SK-N-SH treated with all-trans-retinoic acid at 6 μM for 48 hours (cell line): ENCODE results near the gene COL24A1.

Experiments
- ATAC-seq: fragments of 200-7000 bp; cut with Tn5 transposase; 3 replicates; pipeline ENCODE4 v1.9.1; 2020; ENCODE audit warnings: mild to moderate bottlenecking, moderate library complexity
- ARNTL ChIP-seq: fragments of 450-650 bp; formaldehyde crosslinking; IDR thresholded peaks from 2 replicates; pipeline ENCODE4 v1.5.0; 2020; ENCODE audit warnings: low read depth, mild to moderate bottlenecking, moderate library complexity, borderline replicate concordance
- BACH2 ChIP-seq: fragments of 250-450 bp; sonication (Bioruptor Pico); IDR thresholded peaks from 2 replicates; pipeline ENCODE4 v1.9.0; 2021; ENCODE audit warnings: mild to moderate bottlenecking, borderline replicate concordance
- CREB5 ChIP-seq: fragments of 250-450 bp; sonication (Bioruptor Pico); IDR thresholded peaks from 2 replicates; pipeline ENCODE4 v1.5.1; 2020; ENCODE audit warnings: low read depth, mild to moderate bottlenecking, moderate library complexity
- CSDC2 ChIP-seq: fragments of 250-450 bp; sonication (Bioruptor Pico); IDR thresholded peaks from 2 replicates; pipeline ENCODE4 v1.5.0; 2020; ENCODE audit warnings: mild to moderate bottlenecking, moderate library complexity
- CSRNP3 ChIP-seq: fragments of 250-450 bp; sonication (Bioruptor Pico); IDR thresholded peaks from 2 replicates; pipeline ENCODE4 v1.5.1; 2021; ENCODE audit warnings: mild to moderate bottlenecking, moderate library complexity
- ESRRG ChIP-seq: fragments of 250-450 bp; sonication (Bioruptor Pico); IDR thresholded peaks from 2 replicates; pipeline ENCODE4 v1.6.1; 2021; ENCODE audit warnings: mild to moderate bottlenecking
- GLIS3 ChIP-seq: fragments of 250-450 bp; sonication (Bioruptor Pico); IDR thresholded peaks from 2 replicates; pipeline ENCODE4 v1.5.0; 2020; ENCODE audit warnings: mild to moderate bottlenecking, moderate library complexity
- ISL1 ChIP-seq: fragments of 250-450 bp; sonication (Bioruptor Pico); IDR thresholded peaks from 2 replicates; pipeline ENCODE4 v2.1.2; 2022; ENCODE audit warnings: mild to moderate bottlenecking, moderate library complexity
- OSR1 ChIP-seq: fragments of 250-450 bp; sonication (Bioruptor Pico); IDR thresholded peaks from 2 replicates; pipeline ENCODE4 v1.8.0; 2022; ENCODE audit warnings: moderate library complexity, mild to moderate bottlenecking, inconsistent platforms
- PATZ1 ChIP-seq: fragments of 250-450 bp; sonication (Bioruptor Pico); IDR thresholded peaks from 2 replicates; pipeline ENCODE4 v1.8.0; 2020; ENCODE audit warnings: mild to moderate bottlenecking, moderate library complexity, borderline replicate concordance
- POU6F1 ChIP-seq: fragments of 250-450 bp; sonication (Bioruptor Pico); IDR thresholded peaks from 2 replicates; pipeline ENCODE4 v1.8.0; 2021; ENCODE audit warnings: low read depth, mild to moderate bottlenecking, moderate library complexity, borderline replicate concordance
- RARB ChIP-seq: fragments of 250-450 bp; sonication (Bioruptor Pico); IDR thresholded peaks from 2 replicates; pipeline ENCODE4 v1.8.0; 2021; ENCODE audit warnings: mild to moderate bottlenecking, moderate library complexity
- SNAI2 ChIP-seq: fragments of 250-450 bp; sonication (Bioruptor Pico); IDR thresholded peaks from 2 replicates; pipeline ENCODE4 v1.5.0; 2020; ENCODE audit warnings: mild to moderate bottlenecking, moderate library complexity
- TCF4 ChIP-seq: fragments of 250-450 bp; sonication (Bioruptor Pico); IDR thresholded peaks from 2 replicates; pipeline ENCODE4 v1.8.0; 2021; ENCODE audit warnings: mild to moderate bottlenecking, moderate library complexity, borderline replicate concordance
- TSHZ2 ChIP-seq: fragments of 250-450 bp; sonication (Bioruptor Pico); IDR thresholded peaks from 2 replicates; pipeline ENCODE4 v1.5.0; 2020; ENCODE audit warnings: mild to moderate bottlenecking, moderate library complexity
- ZFP3 ChIP-seq: fragments of 250-450 bp; sonication (Bioruptor Pico); IDR thresholded peaks from 2 replicates; pipeline ENCODE4 v1.5.0; 2020; ENCODE audit warnings: mild to moderate bottlenecking, moderate library complexity
- ZFP30 ChIP-seq: fragments of 450-650 bp; formaldehyde crosslinking; IDR thresholded peaks from 2 replicates; pipeline ENCODE4 v1.5.0; 2022; ENCODE audit warnings: mild to moderate bottlenecking, moderate library complexity
- ZNF565 ChIP-seq: fragments of 450-650 bp; formaldehyde crosslinking; conservative IDR thresholded peaks from 2 replicates; pipeline ENCODE4 v1.5.0; 2020; ENCODE audit warnings: low read depth, mild to moderate bottlenecking, moderate library complexity
- ZNF70 ChIP-seq: fragments of 450-650 bp; formaldehyde crosslinking; IDR thresholded peaks from 2 replicates; pipeline ENCODE4 v1.5.0; 2020; ENCODE audit warnings: mild to moderate bottlenecking, moderate library complexity
- ZNF8 ChIP-seq: fragments of 450-650 bp; formaldehyde crosslinking; IDR thresholded peaks from 2 replicates; pipeline ENCODE4 v1.5.0; 2020; ENCODE audit warnings: mild to moderate bottlenecking, moderate library complexity

Gene COL24A1

GRCh38 chr1:86068841-86069756, 87.5 kb downstream of the COL24A1 start:
- ATAC-seq, result no peak
- TF ChIP-seq BACH2 (CRISPR knock-in tag) (no peak), ZNF8 (CRISPR knock-in tag) (no peak), CREB5 (CRISPR knock-in tag) (no peak), ISL1 (CRISPR knock-in tag) (no peak), SNAI2 (no peak), TCF4 (CRISPR knock-in tag) (no peak), PATZ1 (CRISPR knock-in tag) (no peak), CSRNP3 (CRISPR knock-in tag) (no peak), GLIS3 (no peak), ZFP30 (CRISPR knock-in tag) (no peak), ZNF565 (no peak), ZNF70 (CRISPR knock-in tag) (no peak), ZFP3 (no peak), TSHZ2 (CRISPR knock-in tag) (no peak), ESRRG (CRISPR knock-in tag) (no peak), POU6F1 (CRISPR knock-in tag) (no peak), RARB (CRISPR knock-in tag) (no peak), CSDC2 (no peak)

GRCh38 chr1:86068271-86068721, 88.3 kb downstream of the COL24A1 start:
- no peak for TF ChIP-seq ZNF565
- no peak for TF ChIP-seq TSHZ2 (CRISPR knock-in tag)
- TF ChIP-seq ARNTL, result no peak
- no peak for TF ChIP-seq ZFP30 (CRISPR knock-in tag)
- TF ChIP-seq BACH2 (CRISPR knock-in tag), result no peak
- TF ChIP-seq CSRNP3 (CRISPR knock-in tag), result no peak
- no peak for TF ChIP-seq SNAI2
- TF ChIP-seq POU6F1 (CRISPR knock-in tag), result no peak
- TF ChIP-seq CSDC2, result no peak
- TF ChIP-seq TCF4 (CRISPR knock-in tag), result no peak
- no peak for TF ChIP-seq ZFP3
- no peak for TF ChIP-seq GLIS3
- TF ChIP-seq OSR1 (CRISPR knock-in tag), result no peak
- no peak for TF ChIP-seq ZNF8 (CRISPR knock-in tag)

More at GRCh38 chr1:86068271-86068721, 88.3 kb downstream of the COL24A1 start:
- ATAC-seq, result no peak
